Fibroblast of lung (primary cell): ENCODE measurements around the gene CHRNA9. TPM values are rescaled to one million over a fixed set of nuclear protein-coding genes. Genes with fewer than 3 reads are reported as not detected.
A peak's percentile ranks its signal among the peaks of the same experiment; 100 is the strongest.

Experiments
- DNase-seq, 2 donors: peaks; one replicate each; pipeline versions ENCODE4 v3.0.0 to v3.0.0-alpha.2; 2010; ENCODE audit warnings: low read depth in 2 of 2
- H2AFZ ChIP-seq: 2 replicates; pipeline ENCODE4 v1.5.1; 2012; ENCODE audit warnings: low read length, control low read depth, inconsistent platforms
- H3K27ac ChIP-seq: 2 replicates; pipeline ENCODE4 v1.5.1; 2011; ENCODE audit warnings: low read length, control low read depth; ENCODE audit not compliant: insufficient read depth
- H3K27me3 ChIP-seq: 2 replicates; pipeline ENCODE4 v1.5.1; 2011; ENCODE audit warnings: mild to moderate bottlenecking, low read length; ENCODE audit not compliant: control insufficient read depth, insufficient read depth
- H3K36me3 ChIP-seq: 2 replicates; pipeline ENCODE4 v1.5.1; 2011; ENCODE audit warnings: low read length; ENCODE audit not compliant: control insufficient read depth, insufficient read depth
- H3K4me1 ChIP-seq: 2 replicates; pipeline ENCODE4 v1.5.1; 2011; ENCODE audit warnings: low read length; ENCODE audit not compliant: control insufficient read depth, insufficient read depth; ENCODE audit errors: extremely low read depth
- H3K4me2 ChIP-seq: 2 replicates; pipeline ENCODE4 v1.5.1; 2011; ENCODE audit warnings: low read length, control low read depth; ENCODE audit not compliant: insufficient read depth; ENCODE audit errors: extremely low read depth
- H3K4me3 ChIP-seq, 4 experiments: fragments of 200-600 bp in 1 of 4; sonication (generic) in 1 of 4; replicated peaks in 1 of 4; 2 replicates each; pipeline ENCODE4 v1.5.1; 2011 to 2016; ENCODE audit warnings: low read length in 4 of 4, low read depth in 3 of 4, mild to moderate bottlenecking in 3 of 4, control low read depth in 2 of 4, inconsistent platforms in 1 of 4, mixed read lengths in 1 of 4; ENCODE audit not compliant: insufficient read depth in 1 of 4; ENCODE audit errors: control extremely low read depth in 1 of 4
- H3K79me2 ChIP-seq: 2 replicates; pipeline ENCODE4 v1.5.1; 2012; ENCODE audit warnings: mild to moderate bottlenecking, low read length, inconsistent platforms; ENCODE audit not compliant: control insufficient read depth, insufficient read depth
- H3K9ac ChIP-seq: 2 replicates; pipeline ENCODE4 v1.5.1; 2011; ENCODE audit warnings: mild to moderate bottlenecking, low read length, control low read depth; ENCODE audit not compliant: insufficient read depth
- H3K9me3 ChIP-seq: 2 replicates; pipeline ENCODE4 v1.5.1; 2012; ENCODE audit warnings: low read depth, low read length; ENCODE audit not compliant: control insufficient read depth, insufficient read depth
- H4K20me1 ChIP-seq: 2 replicates; pipeline ENCODE4 v1.5.1; 2011; ENCODE audit warnings: low read length; ENCODE audit not compliant: control insufficient read depth, insufficient read depth; ENCODE audit errors: extremely low read depth
- EZH2 ChIP-seq: IDR thresholded peaks from 2 replicates; pipeline ENCODE4 v1.5.1; 2012; ENCODE audit warnings: low read length, control low read depth, mild to moderate bottlenecking; ENCODE audit errors: missing control alignments
- polyA plus RNA-seq, 2 donors: library from polyadenylated mRNA; depleted of rRNA in 1 of 2; stranded (reverse) in 1 of 2; unstranded in 1 of 2; fragments of >200 nt; gene quantifications; 2 replicates each; pipeline ENCODE4 v1.2.1, GENCODE V29; 2011 to 2012; ENCODE audit warnings: missing spikeins in 1 of 2
- total RNA-seq: library from RNA; depleted of rRNA; stranded (reverse); fragments of >200 nt; gene quantifications from 2 replicates; pipeline ENCODE4 v1.2.1, GENCODE V29; 2014
- TF ChIP-seq, protein P1 (sequence below), 2 donors: IDR thresholded peaks in 1 of 2; conservative IDR thresholded peaks in 1 of 2; 1 replicate in 1 of 2; 2 replicates in 1 of 2; pipeline ENCODE4 v1.5.1; 2011 to 2012; ENCODE audit warnings: low read length in 2 of 2, control low read depth in 1 of 2, inconsistent platforms in 1 of 2, low read depth in 1 of 2, mild to moderate bottlenecking in 1 of 2

Gene CHRNA9
- total and polyA plus RNA-seq, 2 donors (not counting 1 experiment from before 2014, with no cell fraction given): not detected

DNA sequence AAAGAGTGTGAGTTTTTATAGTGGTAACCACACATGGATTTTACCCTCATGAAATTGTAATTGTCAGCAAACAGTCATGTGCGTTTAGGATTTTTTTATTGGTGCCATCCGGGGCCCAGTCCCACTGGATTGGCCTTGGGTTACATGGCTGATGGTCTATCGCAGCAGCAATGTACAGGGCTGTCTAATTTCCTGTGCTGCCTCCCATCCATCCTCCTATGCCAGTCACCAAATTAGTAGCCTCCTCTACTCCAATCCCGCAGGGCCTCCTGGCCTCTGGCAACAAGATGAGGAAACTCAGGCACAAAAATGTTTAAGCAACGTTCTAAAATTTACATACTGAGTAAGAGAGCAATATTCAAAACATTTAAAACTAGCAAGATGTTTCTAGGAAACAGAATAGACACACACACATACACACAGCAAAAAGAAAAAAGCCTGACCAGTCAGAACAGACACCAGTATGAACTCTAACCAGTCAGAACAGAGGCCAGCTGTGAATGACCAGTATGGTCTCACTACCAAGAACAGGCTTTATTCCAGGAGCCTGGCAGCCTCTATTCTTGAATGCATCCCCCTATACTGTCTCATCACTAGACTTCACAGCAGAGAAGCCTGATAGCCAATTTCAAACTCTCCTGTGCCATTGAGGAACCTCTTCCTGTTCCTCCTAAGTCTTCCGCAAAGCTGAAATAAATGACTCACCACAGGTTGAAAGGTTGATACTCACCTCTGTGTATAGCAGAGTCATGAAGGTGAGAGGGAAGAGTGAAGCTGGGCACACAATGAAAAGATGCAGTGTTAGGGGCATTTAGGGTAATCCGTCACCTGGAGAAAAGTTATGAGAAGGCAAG is 42.6 kb downstream of the CHRNA9 start:
- Histone ChIP-seq H3K36me3 (no peaks in the 10 kb centered on the region), H3K9ac (no peak overlapping the region), H3K27me3 (no peaks in the 10 kb centered on the region), H3K4me1 (no peaks in the 10 kb centered on the region), H3K4me3 (no peak overlapping the region), H4K20me1 (no peaks in the 10 kb centered on the region), H3K79me2 (no peaks in the 10 kb centered on the region), H2AFZ (no peak overlapping the region), H3K27ac (no peak overlapping the region), H3K9me3 (no peaks in the 10 kb centered on the region), H3K4me2 (no peak overlapping the region)
- peak; percentile 8 to 31 for DNase-seq
- TF ChIP-seq, protein P1, sequence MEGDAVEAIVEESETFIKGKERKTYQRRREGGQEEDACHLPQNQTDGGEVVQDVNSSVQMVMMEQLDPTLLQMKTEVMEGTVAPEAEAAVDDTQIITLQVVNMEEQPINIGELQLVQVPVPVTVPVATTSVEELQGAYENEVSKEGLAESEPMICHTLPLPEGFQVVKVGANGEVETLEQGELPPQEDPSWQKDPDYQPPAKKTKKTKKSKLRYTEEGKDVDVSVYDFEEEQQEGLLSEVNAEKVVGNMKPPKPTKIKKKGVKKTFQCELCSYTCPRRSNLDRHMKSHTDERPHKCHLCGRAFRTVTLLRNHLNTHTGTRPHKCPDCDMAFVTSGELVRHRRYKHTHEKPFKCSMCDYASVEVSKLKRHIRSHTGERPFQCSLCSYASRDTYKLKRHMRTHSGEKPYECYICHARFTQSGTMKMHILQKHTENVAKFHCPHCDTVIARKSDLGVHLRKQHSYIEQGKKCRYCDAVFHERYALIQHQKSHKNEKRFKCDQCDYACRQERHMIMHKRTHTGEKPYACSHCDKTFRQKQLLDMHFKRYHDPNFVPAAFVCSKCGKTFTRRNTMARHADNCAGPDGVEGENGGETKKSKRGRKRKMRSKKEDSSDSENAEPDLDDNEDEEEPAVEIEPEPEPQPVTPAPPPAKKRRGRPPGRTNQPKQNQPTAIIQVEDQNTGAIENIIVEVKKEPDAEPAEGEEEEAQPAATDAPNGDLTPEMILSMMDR (conservative IDR thresholded peaks at IDR 0.05 in 1 of 2, IDR thresholded peaks at IDR 0.05 in 1 of 2; ENCODE audit: low read depth in 1 of 2, low read length in 2 of 2): no peak
- no peak for TF ChIP-seq EZH2

DNA sequence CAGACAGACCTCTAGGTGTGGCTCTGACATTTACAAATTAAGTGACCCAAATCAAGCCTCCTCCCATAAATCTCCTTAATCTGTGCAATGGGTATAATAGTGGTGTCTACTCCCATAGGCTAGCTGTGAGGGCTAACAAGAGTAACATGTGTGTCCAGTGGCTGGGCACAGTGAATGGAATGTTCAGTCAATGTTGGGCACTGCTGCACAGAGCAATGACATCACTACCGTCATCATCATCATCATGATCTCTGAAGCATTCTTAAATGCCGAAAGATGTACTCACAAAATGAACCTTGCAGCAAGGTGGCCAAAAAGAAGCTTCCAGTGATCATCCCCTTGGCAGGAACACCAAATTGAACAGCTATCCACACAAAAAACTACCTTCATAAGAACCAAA is 43.5 kb downstream of the CHRNA9 start:
- Histone ChIP-seq H3K79me2 (no peaks in the 10 kb centered on the region), H3K4me1 (no peaks in the 10 kb centered on the region), H3K36me3 (no peaks in the 10 kb centered on the region), H3K4me3 (no peak overlapping the region), H3K4me2 (no peak overlapping the region), H3K9me3 (no peaks in the 10 kb centered on the region), H3K27ac (no peak overlapping the region), H3K27me3 (no peaks in the 10 kb centered on the region), H4K20me1 (no peaks in the 10 kb centered on the region), H2AFZ (no peak overlapping the region), H3K9ac (no peak overlapping the region)
- TF ChIP-seq EZH2: no peak
- TF ChIP-seq, protein P1 (conservative IDR thresholded peaks at IDR 0.05 in 1 of 2, IDR thresholded peaks at IDR 0.05 in 1 of 2; ENCODE audit: low read depth in 1 of 2, low read length in 2 of 2): no peak
- no peak for DNase-seq

DNA sequence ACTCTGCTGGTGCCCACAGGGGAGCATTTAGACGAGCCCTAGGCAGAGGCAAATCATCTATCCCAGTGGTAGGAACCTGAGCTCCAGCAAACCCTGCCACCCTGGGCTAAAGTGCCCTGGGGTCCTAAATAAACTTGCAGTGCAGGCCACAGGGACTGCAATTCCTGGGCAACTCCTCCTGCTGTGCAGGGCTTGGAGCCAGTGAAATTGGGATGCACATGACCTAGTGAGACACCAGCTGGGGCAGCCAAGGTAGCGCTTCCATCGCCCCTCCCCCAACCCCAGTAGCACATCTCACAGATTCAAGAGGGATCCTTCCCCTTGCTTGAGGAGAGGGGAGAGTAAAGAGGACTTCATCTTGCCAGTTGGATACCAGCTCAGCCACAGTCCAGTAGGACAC is 44.1 kb downstream of the CHRNA9 start:
- no peak for DNase-seq
- Histone ChIP-seq H4K20me1 (no peaks in the 10 kb centered on the region), H3K4me3 (no peak overlapping the region), H3K9ac (no peak overlapping the region), H3K4me2 (no peak overlapping the region), H3K27me3 (no peaks in the 10 kb centered on the region), H3K27ac (no peak overlapping the region), H3K4me1 (no peaks in the 10 kb centered on the region), H2AFZ (no peak overlapping the region), H3K79me2 (no peaks in the 10 kb centered on the region), H3K36me3 (no peaks in the 10 kb centered on the region), H3K9me3 (no peaks in the 10 kb centered on the region)
- no peak for TF ChIP-seq EZH2
- TF ChIP-seq, protein P1 (conservative IDR thresholded peaks at IDR 0.05 in 1 of 2, IDR thresholded peaks at IDR 0.05 in 1 of 2; ENCODE audit: low read depth in 1 of 2, low read length in 2 of 2): no peak
